CMK (cell line): Measurements from ENCODE around the gene DENND6B.

Experiments used
- DNase-seq: peaks from one replicate; pipeline ENCODE4 v3.0.0-alpha.2; 2010; ENCODE audit warnings: low read depth

The DENND6B gene

DNA sequence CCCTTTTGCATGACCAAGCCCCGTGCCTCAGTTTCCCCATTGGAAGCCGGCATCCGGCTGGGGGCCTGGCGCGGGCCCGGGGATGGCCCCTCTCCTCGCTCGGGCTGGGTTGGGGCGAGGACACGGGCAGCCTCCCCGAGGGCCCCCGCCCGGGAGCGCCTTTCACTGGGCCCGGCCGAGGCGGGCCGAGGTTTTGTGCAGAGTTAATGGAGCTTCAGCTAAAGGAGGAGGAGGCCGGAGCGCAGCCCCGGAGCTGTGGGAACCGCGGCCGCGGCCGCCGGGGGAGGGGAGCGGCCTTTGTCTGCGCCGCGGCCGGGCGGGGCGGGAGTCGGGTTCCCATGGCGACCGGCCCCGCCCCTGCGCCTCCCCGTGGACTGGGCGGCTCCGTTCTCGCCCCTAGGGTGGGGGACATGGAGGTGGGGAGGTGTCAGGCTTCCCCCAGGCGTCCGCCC lies 55.3 kb downstream of the DENND6B start:
- DNase-seq: no peak

DNA sequence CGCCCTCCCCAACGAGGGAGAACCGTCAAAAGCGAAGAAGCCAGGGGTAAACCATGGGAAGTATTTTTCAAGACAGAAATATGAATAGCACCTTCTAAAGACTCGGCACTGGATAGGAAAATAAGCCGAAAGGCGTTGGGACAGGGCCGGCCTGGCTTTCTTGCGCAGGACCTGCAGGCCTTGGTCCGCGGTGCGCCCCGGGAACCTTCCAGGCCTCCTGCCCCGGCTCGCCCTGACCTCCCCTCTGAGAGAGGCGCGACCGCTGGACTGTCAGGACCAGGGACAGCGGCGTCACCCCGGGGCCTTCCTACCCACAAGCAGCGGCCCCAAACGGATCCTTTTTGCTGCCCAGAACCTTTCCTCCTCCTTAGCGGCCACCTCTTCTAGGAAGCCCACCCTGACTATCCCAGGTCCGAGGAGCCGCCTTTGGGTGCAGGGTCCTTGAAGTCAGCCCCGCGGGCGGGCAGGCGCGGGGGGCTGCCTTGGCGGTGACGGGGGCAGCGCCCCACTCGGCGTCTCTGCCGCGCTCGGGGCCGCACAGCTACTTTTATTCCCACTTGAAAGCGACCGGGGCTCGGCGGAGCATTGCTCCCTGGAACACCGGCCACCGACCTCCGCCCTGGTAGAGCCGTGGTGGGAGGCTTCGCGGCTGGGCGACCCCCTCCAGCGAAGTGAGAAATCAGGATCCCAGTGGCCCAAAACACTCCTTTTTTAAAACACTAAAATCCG lies 56.0 kb downstream of the DENND6B start:
- no peak for DNase-seq

- no peak for DNase-seq
Observed at GRCh38 chr22:50269970-50270665, 56.7 kb downstream of the DENND6B start, which contains the start of gene MAPK11. Gene MAPK11, minus strand, starts transcription at chr22:50270380. Its CDS starts 88 bp downstream, at chr22:50270292.

DNA sequence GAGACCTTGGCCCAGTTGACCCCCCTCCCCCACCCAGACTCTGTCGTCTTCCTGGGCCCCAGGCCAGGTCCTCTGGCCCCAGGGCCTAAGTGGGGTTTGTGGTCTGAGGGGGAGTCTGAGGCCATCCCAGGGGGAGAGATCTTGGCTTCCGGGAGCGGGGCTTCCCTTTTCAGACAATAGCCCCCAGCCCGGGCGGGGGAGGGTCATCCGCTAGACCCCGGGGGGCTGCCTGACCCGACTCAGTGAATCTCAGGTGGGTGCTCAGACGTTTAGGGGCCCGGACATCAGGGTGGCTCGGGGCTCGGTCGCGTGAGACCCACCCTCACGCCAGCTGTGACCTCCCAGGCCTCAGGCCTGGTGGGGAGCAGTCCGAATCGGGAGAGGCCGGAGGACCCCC lies 57.2 kb downstream of the DENND6B start:
- no peak for DNase-seq

DNA sequence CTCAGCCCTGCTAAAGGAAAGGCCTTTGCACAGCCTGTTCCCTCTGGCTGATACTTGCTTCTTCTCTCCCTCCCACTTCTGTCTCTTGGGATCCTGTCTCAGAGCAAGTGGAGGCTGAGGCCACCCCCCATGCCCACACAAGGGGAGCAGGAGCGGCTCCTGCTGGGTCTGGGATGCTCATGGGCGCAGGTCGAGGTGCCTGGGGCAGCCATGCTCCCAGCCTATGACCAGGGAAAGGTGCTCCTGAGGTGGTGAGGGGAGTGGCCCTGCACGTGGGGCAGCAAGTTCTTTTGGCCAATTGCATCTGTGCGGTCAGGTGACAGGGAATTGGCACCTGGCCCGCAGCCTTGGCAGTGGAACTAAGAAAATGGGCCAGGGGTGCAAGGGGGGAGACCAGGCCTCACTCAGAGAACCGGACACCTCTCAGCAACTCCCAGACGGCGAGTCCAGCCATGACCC lies 58.1 kb downstream of the DENND6B start:
- no peak for DNase-seq

GRCh38 chr22:50267591-50268390 lies 59.0 kb downstream of the DENND6B start:
- no peak for DNase-seq

GRCh38 chr22:50266994-50267393 lies 59.8 kb downstream of the DENND6B start:
- no peak for DNase-seq

DNA sequence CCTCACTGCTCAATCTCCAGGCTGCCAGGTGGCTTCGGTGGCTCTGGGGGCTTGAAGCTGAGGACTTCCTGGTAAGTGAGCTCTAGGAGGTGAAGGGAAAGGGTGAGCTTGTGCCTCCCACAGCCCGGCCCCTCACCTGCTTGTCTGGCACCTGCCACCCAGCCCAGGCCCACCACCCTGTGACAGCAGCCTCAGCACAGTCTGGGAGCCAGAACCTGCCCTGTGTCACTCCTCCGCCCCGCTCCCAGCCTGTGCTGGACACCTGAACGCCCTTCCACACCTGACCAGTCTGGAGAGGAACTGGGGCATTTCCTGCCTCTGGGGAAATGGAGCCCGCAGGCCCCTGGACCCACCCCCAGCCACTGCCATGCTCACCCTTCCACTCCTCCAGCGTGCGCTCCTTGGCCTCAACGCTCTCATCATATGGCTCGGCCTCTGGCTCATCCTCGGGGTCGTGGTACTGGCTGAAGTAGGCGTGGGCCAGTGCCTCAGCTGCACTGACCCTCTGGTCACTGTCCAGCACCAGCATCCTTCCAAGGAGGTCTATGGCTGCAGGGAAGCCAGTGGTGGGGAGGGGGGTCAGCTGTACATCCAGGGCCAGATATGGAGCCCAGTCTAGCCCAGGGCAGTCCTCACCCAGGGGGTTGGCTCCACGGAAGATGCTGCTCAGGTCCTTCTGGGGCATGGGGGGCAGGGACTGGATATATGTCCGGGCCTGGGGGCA lies 61.7 kb downstream of the DENND6B start:
- DNase-seq: no peak

GRCh38 chr22:50264104-50264745 lies 62.6 kb downstream of the DENND6B start:
- no peak for DNase-seq

DNA sequence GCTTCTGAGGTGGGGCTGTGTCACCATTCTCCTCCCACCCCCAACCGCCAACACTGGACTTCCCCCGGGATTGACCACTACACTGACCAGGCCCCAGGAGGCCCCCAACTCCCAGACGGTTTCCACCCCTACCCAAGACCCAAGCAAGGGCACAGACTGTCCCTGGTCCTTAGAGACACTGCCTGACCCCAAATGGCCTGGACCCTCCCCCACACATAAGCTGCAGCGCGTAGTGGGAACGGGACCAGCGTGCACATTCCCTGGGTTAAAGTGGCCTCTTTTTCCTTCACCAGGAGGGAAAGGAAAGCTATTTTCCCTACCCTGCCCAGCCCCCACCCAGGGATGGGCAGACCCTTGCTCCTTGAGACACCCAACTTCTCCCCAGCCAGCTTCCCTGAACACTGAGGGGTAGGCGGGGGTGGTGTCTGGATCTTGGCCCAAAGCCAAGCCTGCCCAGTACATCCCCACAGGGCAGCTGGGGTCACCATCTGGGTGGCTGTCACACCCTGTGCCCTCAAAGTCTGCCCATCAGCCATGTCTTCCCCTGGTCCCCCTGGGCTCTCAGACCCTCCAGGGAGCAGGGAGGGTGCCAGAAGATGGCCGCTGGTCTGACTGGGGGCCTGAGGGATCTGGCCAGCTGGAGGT lies 63.7 kb downstream of the DENND6B start:
- no peak for DNase-seq

DNA sequence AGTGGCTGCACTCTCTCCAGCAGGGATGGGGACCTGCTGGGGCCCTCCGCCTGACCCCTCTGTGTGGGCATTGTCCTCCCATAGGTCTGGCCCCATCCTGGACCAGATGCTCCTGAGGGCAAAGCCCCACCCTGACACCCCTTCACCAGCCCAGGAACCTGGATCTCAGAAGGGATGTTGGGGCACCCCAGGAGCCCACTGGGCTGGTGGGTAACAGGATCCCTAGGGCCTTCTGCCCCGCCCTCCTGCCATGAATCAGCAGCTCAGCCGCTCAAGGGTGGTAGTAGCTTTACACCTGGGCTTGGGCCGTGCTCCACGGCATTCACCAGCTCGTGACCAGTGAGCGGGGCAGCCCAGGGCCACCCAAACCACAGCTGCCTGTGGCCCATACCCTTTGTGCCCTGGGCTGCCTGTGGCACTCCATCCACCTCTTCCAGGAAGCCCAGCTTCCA lies 64.3 kb downstream of the DENND6B start:
- DNase-seq: no peak

DNA sequence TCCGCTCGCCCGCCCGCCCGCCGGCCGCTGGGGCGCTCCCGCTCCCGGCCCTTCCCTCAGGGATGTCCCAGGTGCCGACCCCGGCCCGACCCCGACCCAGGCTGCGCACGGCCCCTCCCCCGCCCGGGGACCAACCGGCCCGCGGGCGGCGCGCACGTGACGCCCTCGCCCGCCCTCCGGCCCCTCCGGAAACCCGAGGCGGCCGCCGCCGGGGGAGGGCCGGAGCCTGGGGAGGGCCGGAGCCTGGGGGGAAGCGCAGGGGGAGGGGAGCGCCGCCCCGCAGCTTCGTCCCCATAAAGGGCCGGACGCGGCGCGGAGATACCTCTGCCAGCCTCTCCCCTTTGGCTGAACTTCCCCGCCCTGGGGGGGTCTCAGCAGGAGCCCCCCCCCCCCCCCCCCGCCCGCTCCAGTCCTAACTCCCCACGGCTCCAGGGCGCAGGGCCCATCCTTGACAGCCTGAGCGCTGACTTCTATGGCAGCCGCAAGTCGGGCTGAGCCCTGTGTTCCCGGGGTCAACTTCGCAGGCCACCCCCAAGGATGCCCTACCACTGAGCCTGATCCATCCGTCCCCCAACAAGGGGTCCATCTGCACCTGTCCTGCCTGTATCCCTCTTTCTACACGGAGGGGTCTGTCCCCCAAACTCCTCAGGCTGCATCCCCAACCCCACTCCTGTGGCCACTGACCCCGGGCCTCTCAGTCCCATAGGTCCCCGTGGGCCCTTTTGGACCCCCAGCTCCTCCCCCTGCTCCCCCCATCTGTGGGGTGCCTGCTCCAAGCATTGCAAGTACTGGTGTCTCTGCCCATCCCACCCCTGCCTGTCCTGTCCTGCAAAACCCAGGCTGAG lies 65.0 kb downstream of the DENND6B start, which contains the start of gene MAPK12:
TSS of gene MAPK12 (minus strand) at position 69 of the 845 bp plus-strand sequence. CDS start 174 bp downstream, outside the sequence.
- DNase-seq: no peak

GRCh38 chr22:50260801-50261614 lies 65.8 kb downstream of the DENND6B start:
- DNase-seq: no peak

- no peak for DNase-seq
Observed at GRCh38 chr22:50260434-50260800, 66.4 kb downstream of the DENND6B start.

GRCh38 chr22:50259302-50259701 lies 67.5 kb downstream of the DENND6B start:
- DNase-seq: no peak
